ENCODE measurements around the gene STK36.

STK36 gene

GRCh38 chr2:218643751-218644310 lies 28.1 kb upstream of the STK36 start:
- no peak overlapping the region for H3K4me3 ChIP-seq (replicated peaks; ENCODE audit: low read depth, low read length)
- peaks cover 58% of the 10 kb centered on the region for H3K36me3 ChIP-seq (ENCODE audit: control insufficient read depth, insufficient read depth, low read length)
- H3K27me3 ChIP-seq (replicated peaks; ENCODE audit: control insufficient read depth, insufficient read depth, low read length), result no peaks in the 10 kb centered on the region
- DNase-seq (ENCODE audit: extremely low read depth, insufficient read length), result no peak
- TF ChIP-seq CTCF (IDR thresholded peaks at IDR 0.05; ENCODE audit: insufficient read depth, low read length, poor library complexity, severe bottlenecking), result no peak

GRCh38 chr2:218644721-218645120 lies 27.2 kb upstream of the STK36 start:
- DNase-seq (ENCODE audit: extremely low read depth, insufficient read length), result no peak
- Histone ChIP-seq H3K27me3 (replicated peaks; ENCODE audit: control insufficient read depth, insufficient read depth, low read length) (no peaks in the 10 kb centered on the region), H3K36me3 (ENCODE audit: control insufficient read depth, insufficient read depth, low read length) (peaks cover 66% of the 10 kb centered on the region), H3K4me3 (replicated peaks; ENCODE audit: low read depth, low read length) (no peak overlapping the region)
- no peak for TF ChIP-seq CTCF (IDR thresholded peaks at IDR 0.05; ENCODE audit: insufficient read depth, low read length, poor library complexity, severe bottlenecking)

DNA sequence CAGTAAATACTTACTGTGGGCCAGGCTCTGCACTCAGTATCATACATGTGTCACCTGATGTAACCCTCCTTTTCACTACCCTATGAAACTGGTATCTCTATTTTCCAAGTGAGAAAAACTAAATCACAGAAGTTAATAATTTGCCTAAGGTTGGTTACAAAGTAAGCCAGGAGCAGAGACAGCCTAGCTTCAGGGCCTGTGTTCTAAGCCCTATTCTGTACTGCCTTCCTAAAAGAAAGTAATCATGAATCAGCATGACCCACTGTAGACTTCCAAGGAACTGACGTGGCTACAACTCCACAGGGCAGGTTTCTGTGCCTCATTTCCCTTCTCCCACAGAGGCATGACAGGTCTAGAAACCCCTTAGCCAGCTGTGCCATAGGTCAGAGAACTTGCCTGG lies 26.8 kb upstream of the STK36 start:
- peaks cover 66% of the 10 kb centered on the region for H3K36me3 ChIP-seq (ENCODE audit: control insufficient read depth, insufficient read depth, low read length)
- H3K27me3 ChIP-seq (replicated peaks; ENCODE audit: control insufficient read depth, insufficient read depth, low read length), result no peaks in the 10 kb centered on the region
- no peak overlapping the region for H3K4me3 ChIP-seq (replicated peaks; ENCODE audit: low read depth, low read length)
- no peak for DNase-seq (ENCODE audit: extremely low read depth, insufficient read length)
- TF ChIP-seq CTCF (IDR thresholded peaks at IDR 0.05; ENCODE audit: insufficient read depth, low read length, poor library complexity, severe bottlenecking), result no peak

- no peaks in the 10 kb centered on the region for H3K27me3 ChIP-seq (replicated peaks; ENCODE audit: control insufficient read depth, insufficient read depth, low read length)
- no peak overlapping the region for H3K4me3 ChIP-seq (replicated peaks; ENCODE audit: low read depth, low read length)
- peak; percentile 89 for TF ChIP-seq CTCF (IDR thresholded peaks at IDR 0.05; ENCODE audit: insufficient read depth, low read length, poor library complexity, severe bottlenecking)
- H3K36me3 ChIP-seq (ENCODE audit: control insufficient read depth, insufficient read depth, low read length), result peaks cover 55% of the 10 kb centered on the region
- DNase-seq (ENCODE audit: extremely low read depth, insufficient read length), result peak; percentile 39
These were observed 23.6 kb upstream of the STK36 start for GRCh38 chr2:218648088-218648786.

- no peak for TF ChIP-seq CTCF (IDR thresholded peaks at IDR 0.05; ENCODE audit: insufficient read depth, low read length, poor library complexity, severe bottlenecking)
- H3K27me3 ChIP-seq (replicated peaks; ENCODE audit: control insufficient read depth, insufficient read depth, low read length), result no peaks in the 10 kb centered on the region
- no peak for DNase-seq (ENCODE audit: extremely low read depth, insufficient read length)
- peaks cover 50% of the 10 kb centered on the region for H3K36me3 ChIP-seq (ENCODE audit: control insufficient read depth, insufficient read depth, low read length)
- no peak overlapping the region for H3K4me3 ChIP-seq (replicated peaks; ENCODE audit: low read depth, low read length)
These were observed 23.1 kb upstream of the STK36 start for GRCh38 chr2:218648787-218649100.
